GM12891 (cell line): Measurements from ENCODE around the gene EPB41.

Experiments used
- DNase-seq: peaks from one replicate; pipeline ENCODE4 v3.0.0; 2011; ENCODE audit warnings: low spot score; ENCODE audit not compliant: insufficient read length
- FAIRE-seq: peaks from 2 replicates; lab custom pipeline; 2011; peaks lifted over from hg19 to GRCh38; lab: Jason Lieb, UNC
- PAX5 ChIP-seq: IDR thresholded peaks from 2 replicates; pipeline ENCODE4 v1.6.1; 2011; ENCODE audit warnings: low read length, moderate library complexity, mild to moderate bottlenecking; ENCODE audit not compliant: insufficient read depth, severe bottlenecking
- POLR2A ChIP-seq: IDR thresholded peaks from 2 replicates; pipeline ENCODE4 v1.6.1; 2011; ENCODE audit warnings: low read depth, low read length, control low read depth
- POLR2AphosphoS5 ChIP-seq: IDR thresholded peaks from 2 replicates; pipeline ENCODE4 v1.6.1; 2011; ENCODE audit warnings: low read depth, low read length, control low read depth
- POU2F2 ChIP-seq: IDR thresholded peaks from 2 replicates; pipeline ENCODE4 v1.6.1; 2011; ENCODE audit warnings: low read depth, mild to moderate bottlenecking, control low read depth, low read length, moderate library complexity
- SPI1 ChIP-seq: IDR thresholded peaks from 2 replicates; pipeline ENCODE4 v1.6.1; 2011; ENCODE audit warnings: low read depth, low read length, control low read depth
- TAF1 ChIP-seq: IDR thresholded peaks from 2 replicates; pipeline ENCODE4 v1.6.1; 2011; ENCODE audit warnings: low read depth, low read length, control low read depth

Gene EPB41

GRCh38 chr1:28891256-28891655 lies 23.1 kb upstream of the EPB41 start:
- FAIRE-seq (no peak), DNase-seq (no peak)
- TF ChIP-seq PAX5 (no peak), POLR2AphosphoS5 (no peak), POLR2A (no peak), POU2F2 (no peak), SPI1 (no peak), TAF1 (no peak)

- FAIRE-seq (no peak), DNase-seq (no peak)
- TF ChIP-seq SPI1 (no peak), TAF1 (no peak), POLR2AphosphoS5 (no peak), POU2F2 (no peak), POLR2A (no peak), PAX5 (no peak)
These were observed 20.8 kb upstream of the EPB41 start for GRCh38 chr1:28893403-28894102.

- TF ChIP-seq POU2F2 (no peak), SPI1 (no peak), PAX5 (no peak), TAF1 (no peak), POLR2A (no peak), POLR2AphosphoS5 (no peak)
- no peak for FAIRE-seq
- no peak for DNase-seq
These were observed 19.6 kb upstream of the EPB41 start for GRCh38 chr1:28894785-28895184.

GRCh38 chr1:28895896-28896608 lies 18.3 kb upstream of the EPB41 start:
- no peak for TF ChIP-seq POLR2AphosphoS5
- TF ChIP-seq POLR2A: no peak
- TF ChIP-seq SPI1: no peak
- no peak for TF ChIP-seq PAX5
- TF ChIP-seq POU2F2: no peak
- TF ChIP-seq TAF1: no peak

GRCh38 chr1:28896609-28896986 lies 17.8 kb upstream of the EPB41 start:
- DNase-seq (no peak), FAIRE-seq (no peak)
- TF ChIP-seq TAF1 (no peak), POLR2AphosphoS5 (no peak), POLR2A (no peak), SPI1 (no peak), POU2F2 (no peak), PAX5 (no peak)

More at GRCh38 chr1:28895896-28896608, 18.3 kb upstream of the EPB41 start:
- DNase-seq (no peak), FAIRE-seq (no peak)

- TF ChIP-seq PAX5: no peak
- no peak for TF ChIP-seq POLR2AphosphoS5
- no peak for TF ChIP-seq TAF1
- no peak for TF ChIP-seq POLR2A
- TF ChIP-seq POU2F2: no peak
- TF ChIP-seq SPI1: no peak
- DNase-seq: no peak
- no peak for FAIRE-seq
These were observed 16.6 kb upstream of the EPB41 start for GRCh38 chr1:28897789-28898188.

- TF ChIP-seq SPI1: no peak
- TF ChIP-seq POLR2A: no peak
- TF ChIP-seq PAX5: no peak
- no peak for TF ChIP-seq POU2F2
- no peak for TF ChIP-seq POLR2AphosphoS5
- no peak for TF ChIP-seq TAF1
- DNase-seq (no peak), FAIRE-seq (no peak)
These were observed 15.9 kb upstream of the EPB41 start for GRCh38 chr1:28898405-28898881.

GRCh38 chr1:28899267-28899666 lies 15.1 kb upstream of the EPB41 start:
- no peak for DNase-seq
- FAIRE-seq: no peak
- TF ChIP-seq POU2F2: no peak
- no peak for TF ChIP-seq POLR2AphosphoS5
- no peak for TF ChIP-seq POLR2A
- no peak for TF ChIP-seq TAF1
- TF ChIP-seq PAX5: no peak
- no peak for TF ChIP-seq SPI1

- TF ChIP-seq PAX5 (no peak), POU2F2 (no peak), TAF1 (no peak), POLR2A (no peak), POLR2AphosphoS5 (no peak), SPI1 (no peak)
- no peak for DNase-seq
- no peak for FAIRE-seq
These were observed 13.8 kb upstream of the EPB41 start for GRCh38 chr1:28900562-28900961.
